GM12872 (cell line): ENCODE measurements around the gene MNS1.

Source experiments
- CTCF ChIP-seq: IDR thresholded peaks from 3 replicates; pipeline ENCODE4 v1.5.1; 2011; ENCODE audit warnings: low read depth, mild to moderate bottlenecking, low read length, moderate library complexity; ENCODE audit not compliant: insufficient read depth

The MNS1 gene

GRCh38 chr15:56490461-56490860, 25.5 kb upstream of the MNS1 start:
- TF ChIP-seq CTCF: no peak

GRCh38 chr15:56484287-56484686, 19.4 kb upstream of the MNS1 start:
- TF ChIP-seq CTCF: no peak

- TF ChIP-seq CTCF: no peak
Observed at GRCh38 chr15:56475351-56475750, 10.4 kb upstream of the MNS1 start.

GRCh38 chr15:56473017-56473416, 8.1 kb upstream of the MNS1 start:
- TF ChIP-seq CTCF: no peak

GRCh38 chr15:56472278-56472677, 7.3 kb upstream of the MNS1 start:
- no peak for TF ChIP-seq CTCF

- no peak for TF ChIP-seq CTCF
Observed at GRCh38 chr15:56471440-56472069, 6.6 kb upstream of the MNS1 start.

GRCh38 chr15:56469483-56469882, 4.5 kb upstream of the MNS1 start:
- no peak for TF ChIP-seq CTCF
